HCT116 (cell line): ENCODE measurements around the gene BMPER. TPM values are rescaled to one million over a fixed set of nuclear protein-coding genes. Genes with fewer than 3 reads are reported as not detected.

Source experiments
- ATAC-seq: fragments of 200-7000 bp; cut with Tn5 transposase; 2 replicates; pipeline ENCODE4 v1.9.1; 2020; ENCODE audit warnings: mild to moderate bottlenecking, moderate library complexity
- BruUV-seq: library from RNA; stranded (reverse); fragments of 400-500 nt; replicated peaks from 2 replicates; lab custom pipeline; 2021; lab: Mats Ljungman, UMichigan
- CTCF ChIA-PET: fragments of 300-600 bp; sonication (Branson Sonifier 250); formaldehyde crosslinking; loops from one replicate; lab custom pipeline; 2021; ENCODE audit warnings: antibody characterized with exemption; lab: Charles Lee
- POLR2A ChIA-PET: fragments of 300-600, 350-600 bp; sonication (Branson Sonifier 250); formaldehyde crosslinking; loops from one replicate; lab custom pipeline; 2021; ENCODE audit warnings: antibody characterized with exemption; lab: Charles Lee
- RAD21 ChIA-PET, 2 experiments: fragments of 300-600 bp; sonication (Branson Sonifier 250); formaldehyde crosslinking; loops; one replicate each; lab custom pipeline; 2023; ENCODE audit warnings: low total read pairs in 2 of 2; ENCODE audit not compliant: uncharacterized antibody in 2 of 2, unreplicated experiment in 2 of 2, low non-redundant PET in 1 of 2; lab: Charles Lee
- DNase-seq: peaks from one replicate; pipeline ENCODE4 v3.0.0-alpha.2; 2010; ENCODE audit warnings: low read depth, low spot score
- H2AFZ ChIP-seq: fragments of 200-600 bp; shearing (Covaris generic), sonication (generic); 2 replicates; pipeline ENCODE4 v1.6.1; 2017; ENCODE audit warnings: low read depth, mixed run types, mixed read lengths, antibody characterized with exemption, low read length; ENCODE audit not compliant: poor library complexity, severe bottlenecking
- H3K27ac ChIP-seq: 2 replicates; pipeline ENCODE4 v1.5.1; 2012; ENCODE audit warnings: low read depth, low read length
- H3K27me3 ChIP-seq: fragments of 200-600 bp; sonication (generic); 2 replicates; pipeline ENCODE4 v1.6.1; 2016; ENCODE audit warnings: mixed run types, low read length, mixed read lengths; ENCODE audit not compliant: insufficient read depth
- H3K36me3 ChIP-seq, 2 experiments: fragments of 200-500 bp in 1 of 2; fragments of 200-600 bp in 1 of 2; sonication (Bioruptor generic) in 1 of 2; sonication (generic) in 1 of 2; 2 replicates each; pipeline versions ENCODE4 v1.5.1 to v1.6.1; 2014 to 2016; ENCODE audit warnings: low read length in 2 of 2, inconsistent platforms in 1 of 2, mixed read lengths in 1 of 2, mixed run types in 1 of 2; ENCODE audit not compliant: insufficient read depth in 2 of 2, control insufficient read depth in 1 of 2
- H3K4me1 ChIP-seq, 2 experiments: fragments of 200-600 bp in 1 of 2; sonication (generic) in 1 of 2; 2 replicates each; pipeline versions ENCODE4 v1.5.1 to v1.6.1; 2012 to 2017; ENCODE audit warnings: low read length in 2 of 2, inconsistent platforms in 1 of 2, mild to moderate bottlenecking in 1 of 2, mixed read lengths in 1 of 2, mixed run types in 1 of 2, moderate library complexity in 1 of 2; ENCODE audit not compliant: insufficient read depth in 2 of 2, control insufficient read depth in 1 of 2
- H3K4me2 ChIP-seq: fragments of 200-600 bp; sonication (generic); 2 replicates; pipeline ENCODE4 v1.6.1; 2017; ENCODE audit warnings: mixed run types, low read length, mixed read lengths
- H3K4me3 ChIP-seq, 2 experiments: fragments of 200-600 bp in 1 of 2; sonication (generic) in 1 of 2; replicated peaks in 1 of 2; 2 replicates each; pipeline ENCODE4 v1.5.1; 2011 to 2016; ENCODE audit warnings: low read length in 2 of 2, control low read depth in 1 of 2, low read depth in 1 of 2, mild to moderate bottlenecking in 1 of 2, mixed read lengths in 1 of 2, mixed run types in 1 of 2
- H3K79me2 ChIP-seq: fragments of 200-600 bp; sonication (generic); 2 replicates; pipeline ENCODE4 v1.6.1; 2017; ENCODE audit warnings: mild to moderate bottlenecking, mixed run types, low read length, moderate library complexity, mixed read lengths; ENCODE audit not compliant: insufficient read depth
- H3K9ac ChIP-seq: fragments of 200-600 bp; sonication (generic); 2 replicates; pipeline ENCODE4 v1.6.1; 2016; ENCODE audit warnings: low read length, mixed read lengths
- H3K9me2 ChIP-seq: fragments of 200-600 bp; sonication (generic), shearing (Covaris generic); 2 replicates; pipeline ENCODE4 v1.6.1; 2017; ENCODE audit warnings: mixed run types, mild to moderate bottlenecking, moderate library complexity; ENCODE audit not compliant: insufficient read depth
- H3K9me3 ChIP-seq, 2 experiments: fragments of 200-500 bp in 1 of 2; fragments of 200-600 bp in 1 of 2; sonication (Bioruptor generic) in 1 of 2; sonication (generic) in 1 of 2; 2 replicates each; pipeline ENCODE4 v1.6.1; 2014 to 2017; ENCODE audit warnings: low read length in 2 of 2, mixed read lengths in 2 of 2, inconsistent platforms in 1 of 2, low read depth in 1 of 2, mild to moderate bottlenecking in 1 of 2, mixed run types in 1 of 2, moderate library complexity in 1 of 2; ENCODE audit not compliant: control insufficient read depth in 1 of 2, insufficient read depth in 1 of 2
- H4K20me1 ChIP-seq: fragments of 200-600 bp; sonication (generic), shearing (Covaris generic); 2 replicates; pipeline ENCODE4 v1.6.1; 2017; ENCODE audit warnings: mixed run types, mild to moderate bottlenecking, moderate library complexity; ENCODE audit not compliant: insufficient read depth
- CBX3 ChIP-seq: IDR thresholded peaks from 2 replicates; pipeline ENCODE4 v1.6.1; 2012; ENCODE audit warnings: low read depth
- EGR1 ChIP-seq: IDR thresholded peaks from 2 replicates; pipeline ENCODE4 v1.6.1; 2012; ENCODE audit warnings: low read depth
- FOSL1 ChIP-seq: IDR thresholded peaks from 2 replicates; pipeline ENCODE4 v1.6.1; 2012; ENCODE audit warnings: low read depth
- JUND ChIP-seq: IDR thresholded peaks from 2 replicates; pipeline ENCODE4 v1.6.1; 2012
- MAX ChIP-seq: IDR thresholded peaks from 2 replicates; pipeline ENCODE4 v1.6.1; 2012
- POLR2A ChIP-seq: IDR thresholded peaks from 2 replicates; pipeline ENCODE4 v1.7.0; 2011; ENCODE audit warnings: borderline replicate concordance; ENCODE audit not compliant: insufficient read depth, insufficient read length; ENCODE audit errors: extremely low read depth
- POLR2AphosphoS5 ChIP-seq: IDR thresholded peaks from 2 replicates; pipeline ENCODE4 v1.6.1; 2011; ENCODE audit warnings: mild to moderate bottlenecking, low read depth, low read length, moderate library complexity
- RAD21 ChIP-seq: IDR thresholded peaks from 2 replicates; pipeline ENCODE4 v1.6.1; 2012; ENCODE audit warnings: low read depth, mild to moderate bottlenecking
- SP1 ChIP-seq: IDR thresholded peaks from 2 replicates; pipeline ENCODE4 v1.6.1; 2012; ENCODE audit warnings: low read depth
- SRF ChIP-seq: IDR thresholded peaks from 2 replicates; pipeline ENCODE4 v1.6.1; 2012; ENCODE audit warnings: low read depth
- TCF7L2 ChIP-seq: IDR thresholded peaks from 2 replicates; pipeline ENCODE4 v1.7.0; 2011; ENCODE audit warnings: borderline replicate concordance, inconsistent platforms; ENCODE audit not compliant: insufficient read depth, insufficient read length; ENCODE audit errors: extremely low read depth
- YY1 ChIP-seq: IDR thresholded peaks from 2 replicates; pipeline ENCODE4 v1.6.1; 2011; ENCODE audit warnings: low read length, low read depth, moderate library complexity, mild to moderate bottlenecking; ENCODE audit not compliant: insufficient replicate concordance; ENCODE audit errors: extremely low read depth
- ZNF274 ChIP-seq: fragments of 200-500 bp; sonication (Bioruptor generic); IDR thresholded peaks from 2 replicates; pipeline ENCODE4 v1.6.1; 2014; ENCODE audit warnings: mild to moderate bottlenecking, low read depth, low read length, inconsistent platforms
- intact Hi-C: fragments of 100-400 bp; cut with micrococcal nuclease; formaldehyde crosslinking; loops from 2 replicates; pipeline ENCODE4 v1.10.0; 2022
- total RNA-seq: library from RNA; stranded (reverse); gene quantifications from one replicate; pipeline ENCODE4 v1.2.1, GENCODE V29; 2021; ENCODE audit not compliant: unreplicated experiment
- TF ChIP-seq, protein P1 (sequence below), 3 experiments: fragments of 200-600 bp in 1 of 3; sonication (generic) in 1 of 3; IDR thresholded peaks in 2 of 3; conservative IDR thresholded peaks in 1 of 3; 2 replicates each; pipeline ENCODE4 v1.5.1; 2012 to 2017; ENCODE audit warnings: low read depth in 2 of 3, low read length in 2 of 3, antibody characterized with exemption in 1 of 3, borderline replicate concordance in 1 of 3, control low read depth in 1 of 3, mild to moderate bottlenecking in 1 of 3, mixed read lengths in 1 of 3, mixed run types in 1 of 3, moderate library complexity in 1 of 3; ENCODE audit not compliant: insufficient read depth in 1 of 3
- TF ChIP-seq, protein P2 (sequence below): IDR thresholded peaks from 2 replicates; pipeline ENCODE4 v1.6.1; 2012; ENCODE audit warnings: low read depth

Gene BMPER
- total RNA-seq, 1 experiment from 2014 or later: not detected

DNA sequence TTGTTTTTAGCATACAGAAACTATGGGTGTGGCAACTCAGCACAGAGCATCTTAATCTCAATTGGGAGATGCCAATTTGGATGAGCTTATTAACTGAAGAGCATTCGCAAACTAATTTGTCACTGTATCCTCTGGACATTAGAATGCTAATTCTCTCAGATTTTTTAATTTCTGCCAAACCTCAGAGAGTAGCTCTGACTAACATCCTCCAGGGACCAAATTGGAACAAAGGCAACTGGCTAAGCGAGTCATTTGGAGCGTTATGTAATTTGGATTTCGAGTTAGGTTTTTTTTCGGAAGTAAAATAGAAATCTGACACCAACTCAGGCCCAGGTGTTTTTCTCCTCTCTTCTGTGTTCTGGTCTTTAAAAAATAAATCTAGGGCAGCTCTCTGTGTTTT is 201.9 kb downstream of the BMPER start:
- POLR2A ChIA-PET: no interaction called here

DNA sequence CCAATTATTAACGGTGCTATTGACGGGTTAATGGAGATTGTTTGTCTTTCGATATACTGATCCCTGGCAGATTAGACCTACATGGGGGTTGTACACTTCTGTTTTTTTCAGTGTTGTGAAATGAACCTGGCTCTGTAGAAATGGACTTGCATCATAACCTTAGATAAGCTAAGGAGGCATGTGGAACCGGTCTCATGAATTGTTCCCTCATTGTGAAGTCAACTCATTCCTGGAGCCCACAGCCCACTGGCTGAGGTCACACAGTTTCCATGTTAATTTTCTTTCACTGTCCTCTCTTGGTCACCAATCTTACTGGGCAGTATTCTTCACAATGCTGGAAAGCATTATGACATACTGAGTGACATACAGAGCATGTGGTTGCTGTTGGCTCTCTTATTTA is 202.8 kb downstream of the BMPER start:
- BruUV-seq: no TSS peak
- TF ChIP-seq FOSL1: no peak
- TF ChIP-seq ZNF274: no peak
- TF ChIP-seq SP1: no peak
- TF ChIP-seq, protein P1, sequence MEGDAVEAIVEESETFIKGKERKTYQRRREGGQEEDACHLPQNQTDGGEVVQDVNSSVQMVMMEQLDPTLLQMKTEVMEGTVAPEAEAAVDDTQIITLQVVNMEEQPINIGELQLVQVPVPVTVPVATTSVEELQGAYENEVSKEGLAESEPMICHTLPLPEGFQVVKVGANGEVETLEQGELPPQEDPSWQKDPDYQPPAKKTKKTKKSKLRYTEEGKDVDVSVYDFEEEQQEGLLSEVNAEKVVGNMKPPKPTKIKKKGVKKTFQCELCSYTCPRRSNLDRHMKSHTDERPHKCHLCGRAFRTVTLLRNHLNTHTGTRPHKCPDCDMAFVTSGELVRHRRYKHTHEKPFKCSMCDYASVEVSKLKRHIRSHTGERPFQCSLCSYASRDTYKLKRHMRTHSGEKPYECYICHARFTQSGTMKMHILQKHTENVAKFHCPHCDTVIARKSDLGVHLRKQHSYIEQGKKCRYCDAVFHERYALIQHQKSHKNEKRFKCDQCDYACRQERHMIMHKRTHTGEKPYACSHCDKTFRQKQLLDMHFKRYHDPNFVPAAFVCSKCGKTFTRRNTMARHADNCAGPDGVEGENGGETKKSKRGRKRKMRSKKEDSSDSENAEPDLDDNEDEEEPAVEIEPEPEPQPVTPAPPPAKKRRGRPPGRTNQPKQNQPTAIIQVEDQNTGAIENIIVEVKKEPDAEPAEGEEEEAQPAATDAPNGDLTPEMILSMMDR (IDR thresholded peaks at IDR 0.05 in 2 of 3, conservative IDR thresholded peaks at IDR 0.05 in 1 of 3; ENCODE audit: borderline replicate concordance in 1 of 3, insufficient read depth in 1 of 3, low read depth in 2 of 3, low read length in 2 of 3): no peak
- TF ChIP-seq RAD21: no peak
- no peak for TF ChIP-seq TCF7L2
- no peak for TF ChIP-seq CBX3
- no peak for TF ChIP-seq MAX
- no peak for TF ChIP-seq JUND
- no peak for TF ChIP-seq POLR2A
- no peak for TF ChIP-seq EGR1
- TF ChIP-seq YY1: no peak
- no peak for TF ChIP-seq SRF
- TF ChIP-seq POLR2AphosphoS5: no peak
- TF ChIP-seq, protein P2, sequence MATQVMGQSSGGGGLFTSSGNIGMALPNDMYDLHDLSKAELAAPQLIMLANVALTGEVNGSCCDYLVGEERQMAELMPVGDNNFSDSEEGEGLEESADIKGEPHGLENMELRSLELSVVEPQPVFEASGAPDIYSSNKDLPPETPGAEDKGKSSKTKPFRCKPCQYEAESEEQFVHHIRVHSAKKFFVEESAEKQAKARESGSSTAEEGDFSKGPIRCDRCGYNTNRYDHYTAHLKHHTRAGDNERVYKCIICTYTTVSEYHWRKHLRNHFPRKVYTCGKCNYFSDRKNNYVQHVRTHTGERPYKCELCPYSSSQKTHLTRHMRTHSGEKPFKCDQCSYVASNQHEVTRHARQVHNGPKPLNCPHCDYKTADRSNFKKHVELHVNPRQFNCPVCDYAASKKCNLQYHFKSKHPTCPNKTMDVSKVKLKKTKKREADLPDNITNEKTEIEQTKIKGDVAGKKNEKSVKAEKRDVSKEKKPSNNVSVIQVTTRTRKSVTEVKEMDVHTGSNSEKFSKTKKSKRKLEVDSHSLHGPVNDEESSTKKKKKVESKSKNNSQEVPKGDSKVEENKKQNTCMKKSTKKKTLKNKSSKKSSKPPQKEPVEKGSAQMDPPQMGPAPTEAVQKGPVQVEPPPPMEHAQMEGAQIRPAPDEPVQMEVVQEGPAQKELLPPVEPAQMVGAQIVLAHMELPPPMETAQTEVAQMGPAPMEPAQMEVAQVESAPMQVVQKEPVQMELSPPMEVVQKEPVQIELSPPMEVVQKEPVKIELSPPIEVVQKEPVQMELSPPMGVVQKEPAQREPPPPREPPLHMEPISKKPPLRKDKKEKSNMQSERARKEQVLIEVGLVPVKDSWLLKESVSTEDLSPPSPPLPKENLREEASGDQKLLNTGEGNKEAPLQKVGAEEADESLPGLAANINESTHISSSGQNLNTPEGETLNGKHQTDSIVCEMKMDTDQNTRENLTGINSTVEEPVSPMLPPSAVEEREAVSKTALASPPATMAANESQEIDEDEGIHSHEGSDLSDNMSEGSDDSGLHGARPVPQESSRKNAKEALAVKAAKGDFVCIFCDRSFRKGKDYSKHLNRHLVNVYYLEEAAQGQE: no peak

More for the DNA sequence above, 201.9 kb downstream of the BMPER start:
- ATAC-seq (no peak), DNase-seq (no peak)
- Histone ChIP-seq H3K79me2 (no peaks in the 10 kb centered on the region), H3K27me3 (no peaks in the 10 kb centered on the region), H3K4me1 (no peaks in the 10 kb centered on the region), H2AFZ (no peak overlapping the region), H3K36me3 (no peaks in the 10 kb centered on the region), H3K9ac (no peak overlapping the region), H3K9me3 (no peaks in the 10 kb centered on the region), H3K4me2 (no peak overlapping the region), H3K27ac (no peak overlapping the region), H4K20me1 (no peaks in the 10 kb centered on the region), H3K4me3 (no peak overlapping the region), H3K9me2 (no peaks in the 10 kb centered on the region)
- RAD21 ChIA-PET: no interaction called here
- CTCF ChIA-PET: no interaction called here
- intact Hi-C loops: no loop called here
- TF ChIP-seq POLR2AphosphoS5: no peak
- BruUV-seq: no TSS peak

More for the DNA sequence above, 202.8 kb downstream of the BMPER start:
- POLR2A ChIA-PET: no interaction called here
- Histone ChIP-seq H3K9me3 (no peaks in the 10 kb centered on the region), H3K4me1 (no peaks in the 10 kb centered on the region), H3K9ac (no peak overlapping the region), H3K4me3 (no peak overlapping the region), H3K79me2 (no peaks in the 10 kb centered on the region), H3K27ac (no peak overlapping the region), H3K27me3 (no peaks in the 10 kb centered on the region), H3K36me3 (no peaks in the 10 kb centered on the region), H4K20me1 (no peaks in the 10 kb centered on the region), H3K9me2 (no peaks in the 10 kb centered on the region), H2AFZ (no peak overlapping the region), H3K4me2 (no peak overlapping the region)
- DNase-seq: no peak
- RAD21 ChIA-PET: no interaction called here
- intact Hi-C loops: no loop called here
- CTCF ChIA-PET: no interaction called here
- ATAC-seq: no peak
